Kidney capillary endothelial cell (primary cell): ENCODE results near the gene SIPA1L3.
"Not testable (repeated sequence)": the region's sequence is repeated elsewhere in the genome, so short reads cannot be mapped to it uniquely, and the experiment has no call there.

ENCODE experiments used
- DNase-seq: peaks from one replicate; pipeline ENCODE4 v3.0.0-alpha.2; 2018; ENCODE audit warnings: low spot score

The SIPA1L3 gene

DNA sequence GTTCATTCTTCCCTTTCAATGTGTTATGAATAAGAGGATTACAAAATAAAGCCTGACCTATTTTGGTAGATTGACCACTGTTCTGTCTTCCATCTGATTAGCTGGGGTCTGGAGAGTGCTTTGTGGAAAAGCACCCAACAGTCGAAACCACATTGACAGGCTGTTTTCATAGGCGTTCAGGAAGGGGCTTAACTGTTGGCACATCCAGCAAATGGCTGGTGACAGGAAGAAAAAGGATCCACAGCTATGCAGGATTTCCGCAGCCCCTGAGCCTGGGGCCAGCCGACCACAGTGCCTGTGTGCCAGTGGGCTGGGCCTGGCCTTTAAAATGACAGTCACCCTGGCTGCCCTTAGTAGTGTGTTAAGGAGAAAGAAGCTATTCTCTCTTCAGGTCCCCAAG, 113.3 kb downstream of the SIPA1L3 start:
- DNase-seq: no peak

GRCh38 chr19:38021352-38021751, 114.3 kb downstream of the SIPA1L3 start:
- DNase-seq: no peak

DNA sequence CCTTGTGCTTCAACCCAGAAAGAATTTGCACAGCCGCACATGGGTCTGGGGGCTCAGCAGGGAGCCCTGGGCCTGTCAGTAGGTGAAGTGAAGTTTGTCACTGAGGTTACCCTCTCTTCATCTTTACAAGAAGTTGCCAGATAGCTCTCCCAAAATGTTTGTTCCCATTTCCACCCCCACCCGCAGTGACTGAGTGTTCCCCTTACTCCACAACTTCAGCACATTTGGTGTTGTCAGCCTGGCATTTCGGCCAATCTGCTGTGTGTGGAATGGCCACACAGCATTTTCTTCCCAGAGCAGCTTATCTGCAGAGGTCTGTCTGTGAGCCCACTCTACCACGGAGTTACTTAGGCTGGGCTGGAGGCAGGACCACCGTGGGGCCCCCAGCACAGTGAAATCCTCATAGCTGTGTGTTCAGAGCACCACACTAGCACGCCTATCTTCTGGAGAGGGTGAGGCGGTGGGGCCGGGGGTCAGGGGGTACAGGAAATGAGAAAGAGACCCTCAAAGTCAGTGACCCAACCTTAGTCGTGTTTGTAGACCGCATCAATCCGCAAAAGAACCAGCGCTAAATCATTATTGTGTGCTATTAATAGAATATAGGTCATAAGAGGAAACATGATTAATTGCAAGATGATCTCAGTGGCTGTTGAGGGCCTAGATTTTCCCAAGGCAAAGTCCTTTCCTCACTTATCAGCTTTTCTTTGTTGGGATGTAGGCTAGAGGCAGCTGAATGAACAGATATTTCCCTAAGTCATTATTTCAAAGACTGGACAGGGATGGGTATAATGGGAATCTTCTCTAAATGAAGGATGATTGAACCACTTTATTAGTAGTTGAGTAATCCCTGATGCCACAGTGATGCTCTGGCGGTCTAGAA, 116.0 kb downstream of the SIPA1L3 start:
- peak; percentile 82 for DNase-seq

DNA sequence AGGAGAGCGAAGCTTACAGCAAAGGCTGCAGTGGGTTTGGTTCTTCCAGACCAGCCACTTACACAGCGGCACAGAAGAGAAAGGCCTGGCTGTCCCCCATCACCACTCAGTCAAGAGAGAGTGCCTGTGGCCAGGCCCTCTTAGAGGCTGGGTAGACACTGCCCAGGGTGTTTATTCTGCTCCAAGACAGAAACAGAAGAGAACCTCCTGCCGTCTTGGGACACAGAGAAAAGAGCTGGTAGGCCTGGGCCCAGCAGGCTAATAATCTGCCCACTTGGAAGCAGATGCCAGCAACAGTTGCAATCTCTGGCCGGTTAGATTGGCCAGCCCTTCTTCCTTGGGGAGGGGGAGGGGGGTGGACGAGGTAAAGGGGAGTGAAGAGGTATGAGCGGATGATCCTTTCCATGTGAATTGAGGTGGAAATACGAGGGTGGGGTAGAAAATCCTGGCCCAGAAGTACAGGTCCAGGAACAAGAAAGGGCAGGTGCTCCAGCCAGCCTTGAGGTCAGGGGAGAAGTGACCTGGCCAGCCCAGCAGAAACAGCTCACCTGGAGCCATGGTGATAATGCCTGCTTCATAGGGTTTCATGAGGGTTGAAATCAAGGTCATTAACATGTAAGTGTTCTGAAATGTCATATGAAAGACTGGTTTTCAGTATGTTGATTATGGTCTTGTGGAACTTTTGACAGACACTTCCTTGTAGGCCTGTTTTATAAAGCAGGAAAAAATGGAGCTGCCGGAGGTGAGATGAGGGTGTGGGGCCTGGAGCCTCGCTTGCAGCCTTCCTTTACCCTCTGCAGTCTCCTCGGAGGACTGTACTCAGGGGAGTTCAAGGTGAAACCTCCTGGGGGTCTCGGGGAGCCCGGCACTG, 116.9 kb downstream of the SIPA1L3 start:
- no peak for DNase-seq

DNA sequence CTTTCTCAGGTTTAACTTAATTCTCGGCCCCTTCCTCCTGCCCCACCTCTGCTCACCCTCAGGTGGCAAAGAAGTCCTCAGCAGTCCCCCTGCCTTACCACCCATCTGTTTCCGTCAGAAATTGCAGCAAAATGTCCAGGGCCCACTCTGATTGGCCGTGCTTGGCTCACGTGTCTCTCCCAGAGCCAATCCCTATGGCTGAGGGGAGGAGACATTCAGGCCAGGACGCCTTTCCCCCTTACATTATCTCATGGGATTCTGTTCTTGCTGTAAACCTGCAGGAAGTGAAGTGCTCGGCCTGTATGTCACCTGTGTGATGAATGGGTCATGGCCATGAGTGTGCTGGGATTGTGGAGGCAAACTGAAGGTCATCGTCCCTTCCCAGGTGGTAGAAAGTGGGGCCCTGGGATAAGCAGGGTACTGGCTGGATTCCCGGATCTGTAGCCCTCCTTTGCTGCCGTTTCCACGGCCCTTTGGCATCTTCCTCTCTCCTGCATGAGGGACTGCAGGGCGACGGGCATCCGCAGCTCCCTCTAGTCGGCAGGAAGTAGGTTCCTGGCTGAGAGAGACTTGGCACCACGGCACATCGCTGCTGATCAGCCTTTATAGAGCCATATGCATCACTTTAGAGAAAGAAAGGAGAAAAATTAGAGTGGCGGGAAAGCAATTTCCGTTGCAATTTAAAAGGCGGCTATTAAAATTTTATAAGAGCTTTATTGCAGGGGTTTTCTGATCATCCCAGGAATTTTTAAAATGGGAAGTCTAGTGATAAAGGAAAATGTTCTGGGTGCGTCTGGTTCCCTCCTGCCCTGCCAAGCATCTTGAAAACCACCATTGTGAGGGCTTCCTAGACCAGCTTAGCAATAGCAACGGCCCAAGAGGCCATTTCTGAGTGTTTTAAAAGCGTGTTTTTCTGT, 118.2 kb downstream of the SIPA1L3 start:
- peak; percentile 76 for DNase-seq

GRCh38 chr19:38025909-38026307, 118.9 kb downstream of the SIPA1L3 start:
- no peak for DNase-seq

DNA sequence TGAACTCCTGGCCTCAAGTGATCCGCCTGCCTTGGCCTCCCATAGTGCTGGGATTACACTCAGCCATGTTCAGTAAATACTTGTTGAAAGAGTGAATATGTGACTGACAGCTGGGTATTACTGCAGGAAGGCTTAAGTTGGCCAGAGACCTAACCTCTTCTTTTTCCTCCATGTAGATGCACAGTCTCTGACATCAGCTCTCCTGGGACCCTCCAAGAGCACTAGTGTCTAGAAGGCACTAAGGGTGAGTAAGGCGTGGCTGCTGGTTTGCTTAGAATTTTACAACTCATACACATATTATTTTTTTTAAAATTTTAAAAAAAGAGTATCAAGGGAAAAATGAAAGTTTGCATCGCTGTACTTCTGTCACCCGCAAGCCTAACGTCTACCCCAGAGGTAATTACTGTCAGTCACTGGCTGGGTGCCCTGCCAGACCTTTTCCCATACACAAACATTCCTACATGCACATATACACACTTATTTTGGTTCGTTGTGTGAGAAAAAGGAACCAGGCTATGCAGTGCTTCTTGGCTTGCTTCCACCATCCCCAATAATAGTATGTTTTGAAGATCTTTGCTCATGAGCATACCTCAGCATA, 122.0 kb downstream of the SIPA1L3 start:
- no peak for DNase-seq

DNA sequence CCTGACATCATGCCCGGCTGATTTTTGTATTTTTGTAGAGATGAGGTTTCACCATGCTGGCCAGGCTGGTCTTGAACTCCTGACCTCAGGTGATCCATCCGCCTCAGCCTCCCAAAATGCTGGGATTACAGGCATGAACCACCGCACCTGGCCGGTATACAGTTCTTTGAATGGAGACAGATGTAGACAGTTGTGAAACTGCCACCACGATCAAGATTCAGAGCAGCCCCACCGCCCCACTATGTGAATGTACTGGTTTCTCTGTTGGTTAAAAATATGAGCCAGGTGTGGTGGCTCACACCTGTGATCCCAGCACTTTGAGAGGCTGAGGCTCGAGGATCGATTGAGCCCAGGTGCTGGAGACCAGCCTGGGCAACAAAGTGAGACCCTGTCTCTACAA, 123.0 kb downstream of the SIPA1L3 start:
- DNase-seq: not testable (repeated sequence)

GRCh38 chr19:38030686-38031422, 123.8 kb downstream of the SIPA1L3 start:
- DNase-seq: no peak

DNA sequence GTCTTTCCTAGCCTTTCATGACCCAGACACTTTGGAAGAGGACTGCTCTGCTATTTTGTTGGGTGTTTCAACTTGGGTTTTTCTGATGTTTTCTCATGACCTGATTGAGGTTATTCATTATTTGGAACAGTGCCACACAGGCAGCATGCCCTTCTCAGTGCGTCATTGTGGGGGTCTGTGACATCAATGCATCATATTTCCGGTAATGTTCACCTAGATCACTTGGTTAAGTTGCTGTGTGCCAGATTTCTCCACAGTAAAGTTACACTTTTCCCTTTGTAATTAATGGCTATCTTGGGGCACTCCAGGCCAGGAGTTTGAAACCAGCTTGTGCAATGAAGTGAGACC, 124.4 kb downstream of the SIPA1L3 start:
- DNase-seq: peak; percentile 37

- DNase-seq: no peak
These were observed 125.1 kb downstream of the SIPA1L3 start for GRCh38 chr19:38032151-38032550.

GRCh38 chr19:38032951-38033350, 125.9 kb downstream of the SIPA1L3 start:
- DNase-seq: no peak

DNA sequence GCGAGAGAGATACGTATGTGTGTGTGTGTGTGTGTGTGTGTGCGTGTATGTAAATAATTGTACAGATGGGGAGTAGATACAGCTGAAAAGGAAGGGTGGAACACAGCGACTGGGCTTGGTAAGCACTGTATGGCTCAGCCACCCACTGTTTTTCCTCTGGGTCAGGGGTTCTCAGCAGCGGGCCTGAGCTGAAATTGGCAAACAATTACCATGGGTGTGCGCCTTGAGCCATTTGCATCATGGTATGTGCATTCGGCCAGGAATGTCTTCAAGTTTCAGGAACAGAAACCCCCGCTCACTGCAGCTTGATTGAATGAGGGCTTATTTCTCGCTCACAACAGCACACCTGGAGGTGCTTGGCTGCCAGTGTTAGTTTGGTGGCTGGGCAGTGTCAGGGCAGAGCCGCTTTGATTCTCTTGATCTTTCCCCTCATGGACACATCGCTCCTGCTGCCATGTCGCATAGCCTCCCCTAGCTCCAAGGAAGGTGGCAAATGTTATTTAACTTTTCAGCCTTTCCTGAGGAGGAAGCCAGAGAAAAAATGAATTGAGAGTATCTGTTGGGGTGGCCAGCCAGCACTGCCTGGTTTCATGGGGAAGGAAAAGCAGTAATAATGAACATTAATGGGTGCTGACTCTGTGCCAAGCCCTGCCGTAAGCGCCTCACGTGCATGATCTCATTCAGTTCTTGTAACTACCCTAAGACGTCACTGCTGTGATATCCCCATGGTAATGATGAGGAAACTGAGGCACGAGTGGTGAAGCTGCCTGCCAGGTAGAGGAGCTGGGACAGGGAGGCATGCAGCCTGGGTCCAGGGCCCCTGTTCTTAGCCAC, 126.9 kb downstream of the SIPA1L3 start:
- DNase-seq: no peak

DNA sequence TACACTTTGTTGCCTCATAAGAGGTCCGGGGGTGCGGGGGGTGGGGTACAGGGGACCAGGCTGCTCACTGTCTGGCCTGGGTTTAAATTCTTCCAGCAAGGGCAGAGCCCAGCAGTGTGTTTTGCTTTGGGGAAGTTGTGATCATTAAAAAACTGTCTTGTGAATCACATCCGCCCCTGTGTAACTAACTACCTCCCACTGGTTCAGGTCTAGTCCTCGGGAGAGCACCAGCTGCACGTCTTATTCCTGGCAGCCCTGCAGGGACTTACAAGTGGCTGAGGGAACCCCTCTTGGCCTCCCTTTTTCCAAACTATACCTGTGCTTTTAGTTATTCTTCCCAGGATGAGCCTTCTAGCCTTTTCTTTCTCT, 127.5 kb downstream of the SIPA1L3 start:
- DNase-seq: no peak

GRCh38 chr19:38035515-38036495, 128.8 kb downstream of the SIPA1L3 start:
- DNase-seq: no peak

GRCh38 chr19:38036707-38037611, 130.0 kb downstream of the SIPA1L3 start:
- no peak for DNase-seq

- DNase-seq: peak; percentile 97
These were observed 133.0 kb downstream of the SIPA1L3 start for GRCh38 chr19:38039966-38040365.

DNA sequence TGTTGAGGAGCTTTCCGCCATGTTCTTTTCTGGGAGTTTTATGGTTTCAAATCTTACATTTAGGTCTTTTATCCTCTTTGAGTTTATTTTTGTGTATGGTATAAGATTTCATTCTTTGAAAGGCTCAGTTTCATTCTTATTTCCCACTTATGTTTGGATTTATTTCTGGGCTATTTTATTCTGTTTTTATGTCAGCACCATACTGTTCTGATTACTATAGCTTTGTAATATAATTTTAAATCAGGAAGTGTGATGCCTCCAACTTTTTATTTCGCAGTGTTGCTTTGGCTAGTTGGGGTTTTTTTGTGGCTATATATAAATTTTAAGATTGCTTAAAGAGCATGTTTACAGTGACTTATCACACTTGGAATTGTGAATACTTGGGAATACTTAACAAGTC, 135.1 kb downstream of the SIPA1L3 start:
- no peak for DNase-seq
